Astrocyte (in vitro differentiated cells and primary cell): ENCODE results near the gene PLCL1. TPM values are rescaled to one million over a fixed set of nuclear protein-coding genes. Genes with fewer than 3 reads are reported as not detected.

Source experiments
- DNase-seq: peaks from one replicate; pipeline ENCODE4 v3.0.0-alpha.2; 2010; ENCODE audit warnings: low read depth
- FAIRE-seq: peaks from 2 replicates; lab custom pipeline; 2011; peaks lifted over from hg19 to GRCh38; lab: Jason Lieb, UNC
- H2AFZ ChIP-seq: 2 replicates; pipeline ENCODE4 v1.6.0; 2012; ENCODE audit warnings: low read depth, low read length, inconsistent platforms
- H3K27ac ChIP-seq: 2 replicates; pipeline ENCODE4 v1.5.1; 2011; ENCODE audit warnings: low read depth, low read length, inconsistent platforms
- H3K27me3 ChIP-seq: 2 replicates; pipeline ENCODE4 v1.6.0; 2011; ENCODE audit warnings: low read length, inconsistent platforms; ENCODE audit not compliant: insufficient read depth
- H3K36me3 ChIP-seq: 2 replicates; pipeline ENCODE4 v1.5.1; 2011; ENCODE audit warnings: low read length, inconsistent platforms; ENCODE audit not compliant: insufficient read depth
- H3K4me1 ChIP-seq: 2 replicates; pipeline ENCODE4 v1.5.1; 2011; ENCODE audit warnings: low read length, inconsistent platforms; ENCODE audit not compliant: insufficient read depth
- H3K4me2 ChIP-seq: 2 replicates; pipeline ENCODE4 v1.6.0; 2012; ENCODE audit warnings: low read length, inconsistent platforms
- H3K4me3 ChIP-seq: 2 replicates; pipeline ENCODE4 v1.5.1; 2011; ENCODE audit warnings: low read depth, mild to moderate bottlenecking, low read length, inconsistent platforms; ENCODE audit not compliant: insufficient read depth
- H3K79me2 ChIP-seq: 2 replicates; pipeline ENCODE4 v1.6.0; 2012; ENCODE audit warnings: mild to moderate bottlenecking, low read length, inconsistent platforms; ENCODE audit not compliant: insufficient read depth
- H3K9ac ChIP-seq: 2 replicates; pipeline ENCODE4 v1.6.0; 2012; ENCODE audit warnings: mild to moderate bottlenecking, low read length, inconsistent platforms
- H3K9me3 ChIP-seq: 2 replicates; pipeline ENCODE4 v1.5.1; 2012; ENCODE audit warnings: low read depth, mild to moderate bottlenecking, low read length, inconsistent platforms; ENCODE audit not compliant: insufficient read depth
- H4K20me1 ChIP-seq: 2 replicates; pipeline ENCODE4 v1.6.0; 2012; ENCODE audit warnings: low read length, inconsistent platforms; ENCODE audit not compliant: insufficient read depth
- H3K27ac Mint-ChIP-seq: one replicate; pipeline ENCODE4 v1.8.0; 2021; ENCODE audit warnings: mild to moderate bottlenecking, mixed read lengths; ENCODE audit not compliant: unreplicated experiment
- H3K27me3 Mint-ChIP-seq: one replicate; pipeline ENCODE4 v1.8.0; 2021; ENCODE audit warnings: low read depth, mixed read lengths; ENCODE audit not compliant: unreplicated experiment
- H3K36me3 Mint-ChIP-seq: one replicate; pipeline ENCODE4 v1.8.0; 2021; ENCODE audit warnings: low read depth, mixed read lengths; ENCODE audit not compliant: unreplicated experiment
- H3K4me1 Mint-ChIP-seq: one replicate; pipeline ENCODE4 v1.8.0; 2021; ENCODE audit warnings: low read depth, mixed read lengths; ENCODE audit not compliant: unreplicated experiment
- H3K4me3 Mint-ChIP-seq: one replicate; pipeline ENCODE4 v1.8.0; 2021; ENCODE audit warnings: mild to moderate bottlenecking, moderate library complexity, mixed read lengths; ENCODE audit not compliant: unreplicated experiment
- H3K9me3 Mint-ChIP-seq: one replicate; pipeline ENCODE4 v1.8.0; 2021; ENCODE audit warnings: mild to moderate bottlenecking, mixed read lengths; ENCODE audit not compliant: unreplicated experiment
- EZH2 ChIP-seq: IDR thresholded peaks from 2 replicates; pipeline ENCODE4 v1.6.1; 2012; ENCODE audit warnings: mild to moderate bottlenecking, low read length, inconsistent platforms; ENCODE audit not compliant: insufficient read depth
- total RNA-seq: library from RNA; stranded (reverse); gene quantifications from 2 replicates; pipeline ENCODE4 v1.2.1, GENCODE V29; 2021
- TF ChIP-seq, protein P1 (sequence below): IDR thresholded peaks from 2 replicates; pipeline ENCODE4 v1.5.1; 2011; ENCODE audit warnings: low read depth, mild to moderate bottlenecking, inconsistent platforms, low read length, moderate library complexity; ENCODE audit not compliant: insufficient read depth

The PLCL1 gene
- total RNA-seq, 1 donor from 2014 or later: 0.84 TPM

DNA sequence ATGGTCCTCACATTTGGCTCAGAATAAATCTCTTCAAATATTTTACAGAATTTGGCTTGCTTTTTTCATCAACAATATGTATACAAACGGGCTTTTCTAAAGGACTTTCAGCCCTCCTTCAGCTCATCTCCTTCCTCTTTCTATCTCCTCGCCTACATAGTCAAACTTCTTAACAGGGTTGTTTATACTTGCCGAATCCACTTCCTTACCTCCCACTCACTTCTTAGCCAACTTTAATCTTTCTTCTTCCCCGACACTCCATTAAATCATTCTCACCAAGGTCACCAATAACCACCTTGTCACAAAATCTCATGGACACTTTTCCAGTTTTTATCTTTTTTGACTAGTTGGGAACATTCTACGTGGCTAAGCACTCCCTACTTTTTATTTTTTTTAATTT is 325.2 kb downstream of the PLCL1 start:
- H3K27ac Mint-ChIP-seq: no peak overlapping the region
- no peak overlapping the region for H3K9ac ChIP-seq
- H3K79me2 ChIP-seq: no peaks in the 10 kb centered on the region
- no peak overlapping the region for H3K4me3 Mint-ChIP-seq
- H3K27ac ChIP-seq: no peak overlapping the region
- peaks cover 23% of the 10 kb centered on the region for H3K27me3 Mint-ChIP-seq
- FAIRE-seq: no peak
- H3K4me2 ChIP-seq: no peak overlapping the region
- H4K20me1 ChIP-seq: no peaks in the 10 kb centered on the region
- no peaks in the 10 kb centered on the region for H3K36me3 ChIP-seq
- H3K36me3 Mint-ChIP-seq: no peaks in the 10 kb centered on the region
- H3K9me3 ChIP-seq: no peaks in the 10 kb centered on the region
- DNase-seq: no peak
- no peak overlapping the region for H3K4me3 ChIP-seq
- TF ChIP-seq EZH2: no peak
- H2AFZ ChIP-seq: no peak overlapping the region
- H3K9me3 Mint-ChIP-seq: no peaks in the 10 kb centered on the region
- H3K4me1 ChIP-seq: no peaks in the 10 kb centered on the region
- H3K27me3 ChIP-seq: peaks cover 3% of the 10 kb centered on the region
- H3K4me1 Mint-ChIP-seq: no peaks in the 10 kb centered on the region

GRCh38 chr2:198134293-198134955 is 330.0 kb downstream of the PLCL1 start:
- no peaks in the 10 kb centered on the region for H3K9me3 Mint-ChIP-seq
- no peak overlapping the region for H3K27ac Mint-ChIP-seq
- no peaks in the 10 kb centered on the region for H3K79me2 ChIP-seq
- no peaks in the 10 kb centered on the region for H4K20me1 ChIP-seq
- no peaks in the 10 kb centered on the region for H3K9me3 ChIP-seq
- H3K36me3 Mint-ChIP-seq: no peaks in the 10 kb centered on the region
- no peak overlapping the region for H3K27ac ChIP-seq
- no peaks in the 10 kb centered on the region for H3K36me3 ChIP-seq
- no peaks in the 10 kb centered on the region for H3K4me1 Mint-ChIP-seq
- TF ChIP-seq EZH2: no peak
- TF ChIP-seq, protein P1, sequence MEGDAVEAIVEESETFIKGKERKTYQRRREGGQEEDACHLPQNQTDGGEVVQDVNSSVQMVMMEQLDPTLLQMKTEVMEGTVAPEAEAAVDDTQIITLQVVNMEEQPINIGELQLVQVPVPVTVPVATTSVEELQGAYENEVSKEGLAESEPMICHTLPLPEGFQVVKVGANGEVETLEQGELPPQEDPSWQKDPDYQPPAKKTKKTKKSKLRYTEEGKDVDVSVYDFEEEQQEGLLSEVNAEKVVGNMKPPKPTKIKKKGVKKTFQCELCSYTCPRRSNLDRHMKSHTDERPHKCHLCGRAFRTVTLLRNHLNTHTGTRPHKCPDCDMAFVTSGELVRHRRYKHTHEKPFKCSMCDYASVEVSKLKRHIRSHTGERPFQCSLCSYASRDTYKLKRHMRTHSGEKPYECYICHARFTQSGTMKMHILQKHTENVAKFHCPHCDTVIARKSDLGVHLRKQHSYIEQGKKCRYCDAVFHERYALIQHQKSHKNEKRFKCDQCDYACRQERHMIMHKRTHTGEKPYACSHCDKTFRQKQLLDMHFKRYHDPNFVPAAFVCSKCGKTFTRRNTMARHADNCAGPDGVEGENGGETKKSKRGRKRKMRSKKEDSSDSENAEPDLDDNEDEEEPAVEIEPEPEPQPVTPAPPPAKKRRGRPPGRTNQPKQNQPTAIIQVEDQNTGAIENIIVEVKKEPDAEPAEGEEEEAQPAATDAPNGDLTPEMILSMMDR: no peak
- H3K27me3 ChIP-seq: peaks cover under 1% of the 10 kb centered on the region
- no peak overlapping the region for H3K4me2 ChIP-seq
- FAIRE-seq (no peak), DNase-seq (no peak)
- no peak overlapping the region for H2AFZ ChIP-seq
- no peak overlapping the region for H3K9ac ChIP-seq
- no peaks in the 10 kb centered on the region for H3K4me1 ChIP-seq
- no peak overlapping the region for H3K4me3 ChIP-seq
- H3K27me3 Mint-ChIP-seq: peaks cover 21% of the 10 kb centered on the region
- H3K4me3 Mint-ChIP-seq: no peak overlapping the region

DNA sequence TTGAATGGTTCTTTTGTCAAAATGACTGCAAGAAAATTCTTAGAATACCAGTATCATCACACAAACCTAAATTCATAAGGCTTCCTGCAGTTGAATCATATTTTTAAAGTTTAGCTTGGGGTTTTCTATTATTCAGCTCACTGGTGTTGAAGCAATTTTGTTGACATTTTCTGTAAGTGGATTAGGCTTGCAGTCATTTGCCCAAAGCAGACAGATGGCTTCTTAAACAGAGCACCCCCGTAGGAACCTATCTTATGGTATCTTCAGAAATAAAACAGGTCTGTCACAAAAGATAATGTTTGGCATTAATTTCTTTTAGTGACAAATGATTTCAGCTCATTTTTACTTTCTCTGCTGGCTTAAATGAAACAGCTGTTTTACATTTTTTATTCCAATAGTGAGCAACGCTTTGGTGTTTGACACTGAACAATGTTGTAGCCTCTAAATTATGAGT is 331.1 kb downstream of the PLCL1 start:
- no peak overlapping the region for H3K4me2 ChIP-seq
- H3K9me3 Mint-ChIP-seq: no peaks in the 10 kb centered on the region
- no peaks in the 10 kb centered on the region for H3K27me3 ChIP-seq
- no peaks in the 10 kb centered on the region for H3K4me1 ChIP-seq
- H2AFZ ChIP-seq: no peak overlapping the region
- H3K4me3 ChIP-seq: no peak overlapping the region
- TF ChIP-seq, protein P1: no peak
- no peak for TF ChIP-seq EZH2
- H3K79me2 ChIP-seq: no peaks in the 10 kb centered on the region
- no peaks in the 10 kb centered on the region for H3K4me1 Mint-ChIP-seq
- no peak overlapping the region for H3K9ac ChIP-seq
- FAIRE-seq (no peak), DNase-seq (no peak)
- H3K36me3 Mint-ChIP-seq: no peaks in the 10 kb centered on the region
- no peaks in the 10 kb centered on the region for H3K9me3 ChIP-seq
- no peaks in the 10 kb centered on the region for H4K20me1 ChIP-seq
- H3K36me3 ChIP-seq: no peaks in the 10 kb centered on the region
- no peak overlapping the region for H3K27ac Mint-ChIP-seq
- no peak overlapping the region for H3K4me3 Mint-ChIP-seq
- no peak overlapping the region for H3K27ac ChIP-seq
- peaks cover 16% of the 10 kb centered on the region for H3K27me3 Mint-ChIP-seq
